Astrocyte (in vitro differentiated cells and primary cell): ENCODE measurements around the gene WASHC2C. TPM values are rescaled to one million over a fixed set of nuclear protein-coding genes. Genes with fewer than 3 reads are reported as not detected.
"Not testable (repeated sequence)": the region's sequence is repeated elsewhere in the genome, so short reads cannot be mapped to it uniquely, and the experiment has no call there.

ENCODE experiments used
- DNase-seq: peaks from one replicate; pipeline ENCODE4 v3.0.0-alpha.2; 2010; ENCODE audit warnings: low read depth
- FAIRE-seq: peaks from 2 replicates; lab custom pipeline; 2011; peaks lifted over from hg19 to GRCh38; lab: Jason Lieb, UNC
- H2AFZ ChIP-seq: 2 replicates; pipeline ENCODE4 v1.6.0; 2012; ENCODE audit warnings: low read depth, low read length, inconsistent platforms
- H3K27ac ChIP-seq: 2 replicates; pipeline ENCODE4 v1.5.1; 2011; ENCODE audit warnings: low read depth, low read length, inconsistent platforms
- H3K27me3 ChIP-seq: 2 replicates; pipeline ENCODE4 v1.6.0; 2011; ENCODE audit warnings: low read length, inconsistent platforms; ENCODE audit not compliant: insufficient read depth
- H3K36me3 ChIP-seq: 2 replicates; pipeline ENCODE4 v1.5.1; 2011; ENCODE audit warnings: low read length, inconsistent platforms; ENCODE audit not compliant: insufficient read depth
- H3K4me1 ChIP-seq: 2 replicates; pipeline ENCODE4 v1.5.1; 2011; ENCODE audit warnings: low read length, inconsistent platforms; ENCODE audit not compliant: insufficient read depth
- H3K4me2 ChIP-seq: 2 replicates; pipeline ENCODE4 v1.6.0; 2012; ENCODE audit warnings: low read length, inconsistent platforms
- H3K4me3 ChIP-seq: 2 replicates; pipeline ENCODE4 v1.5.1; 2011; ENCODE audit warnings: low read depth, mild to moderate bottlenecking, low read length, inconsistent platforms; ENCODE audit not compliant: insufficient read depth
- H3K79me2 ChIP-seq: 2 replicates; pipeline ENCODE4 v1.6.0; 2012; ENCODE audit warnings: mild to moderate bottlenecking, low read length, inconsistent platforms; ENCODE audit not compliant: insufficient read depth
- H3K9ac ChIP-seq: 2 replicates; pipeline ENCODE4 v1.6.0; 2012; ENCODE audit warnings: mild to moderate bottlenecking, low read length, inconsistent platforms
- H3K9me3 ChIP-seq: 2 replicates; pipeline ENCODE4 v1.5.1; 2012; ENCODE audit warnings: low read depth, mild to moderate bottlenecking, low read length, inconsistent platforms; ENCODE audit not compliant: insufficient read depth
- H4K20me1 ChIP-seq: 2 replicates; pipeline ENCODE4 v1.6.0; 2012; ENCODE audit warnings: low read length, inconsistent platforms; ENCODE audit not compliant: insufficient read depth
- H3K27ac Mint-ChIP-seq: one replicate; pipeline ENCODE4 v1.8.0; 2021; ENCODE audit warnings: mild to moderate bottlenecking, mixed read lengths; ENCODE audit not compliant: unreplicated experiment
- H3K27me3 Mint-ChIP-seq: one replicate; pipeline ENCODE4 v1.8.0; 2021; ENCODE audit warnings: low read depth, mixed read lengths; ENCODE audit not compliant: unreplicated experiment
- H3K36me3 Mint-ChIP-seq: one replicate; pipeline ENCODE4 v1.8.0; 2021; ENCODE audit warnings: low read depth, mixed read lengths; ENCODE audit not compliant: unreplicated experiment
- H3K4me1 Mint-ChIP-seq: one replicate; pipeline ENCODE4 v1.8.0; 2021; ENCODE audit warnings: low read depth, mixed read lengths; ENCODE audit not compliant: unreplicated experiment
- H3K4me3 Mint-ChIP-seq: one replicate; pipeline ENCODE4 v1.8.0; 2021; ENCODE audit warnings: mild to moderate bottlenecking, moderate library complexity, mixed read lengths; ENCODE audit not compliant: unreplicated experiment
- H3K9me3 Mint-ChIP-seq: one replicate; pipeline ENCODE4 v1.8.0; 2021; ENCODE audit warnings: mild to moderate bottlenecking, mixed read lengths; ENCODE audit not compliant: unreplicated experiment
- total RNA-seq: library from RNA; stranded (reverse); gene quantifications from 2 replicates; pipeline ENCODE4 v1.2.1, GENCODE V29; 2021

WASHC2C gene
- total RNA-seq, 1 donor from 2014 or later: 39.6 TPM

DNA sequence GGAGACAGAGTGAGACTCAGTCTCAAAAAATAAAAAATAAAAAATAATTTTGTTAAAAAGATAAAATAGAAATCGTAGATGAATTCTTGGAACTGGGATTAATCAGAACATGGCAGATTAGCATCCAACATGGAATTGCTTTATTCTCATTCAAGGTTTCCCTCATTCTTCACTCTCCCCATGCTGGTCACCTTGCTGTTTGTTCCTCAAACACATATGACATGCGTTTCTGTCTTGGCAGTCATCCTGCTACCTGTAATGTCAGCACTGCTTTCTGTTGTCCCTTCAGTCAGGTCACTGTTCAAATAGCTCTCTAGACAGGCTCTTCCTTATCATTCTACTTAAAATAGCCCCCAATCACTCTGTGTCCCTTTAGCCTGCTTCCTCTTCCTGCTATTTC is 95.9 kb downstream of the WASHC2C start:
- H3K4me3 Mint-ChIP-seq, FAIRE-seq: not testable (repeated sequence)

More for the DNA sequence above, 95.9 kb downstream of the WASHC2C start:
- H3K4me1 ChIP-seq, H2AFZ ChIP-seq, H3K4me1 Mint-ChIP-seq, H3K9me3 ChIP-seq, H4K20me1 ChIP-seq, H3K36me3 Mint-ChIP-seq, H3K27me3 ChIP-seq, H3K9ac ChIP-seq, H3K4me3 ChIP-seq, H3K27me3 Mint-ChIP-seq, H3K79me2 ChIP-seq, H3K36me3 ChIP-seq, DNase-seq, H3K4me2 ChIP-seq, H3K27ac ChIP-seq, H3K27ac Mint-ChIP-seq: not testable (repeated sequence)
- peaks cover 10% of the 10 kb centered on the region for H3K9me3 Mint-ChIP-seq

Other genes with a start within 250 kb of the WASHC2C start
- gene ZFAND4, start 54.5 kb upstream of the WASHC2C start, total RNA-seq: 4.6 and 4.9 TPM in 2 replicates
- gene AGAP4, start 120.2 kb downstream of the WASHC2C start, total RNA-seq: 16.4 and 18.4 TPM in 2 replicates
- gene TIMM23, start 245.2 kb downstream of the WASHC2C start, total RNA-seq: 90.9 and 93.2 TPM in 2 replicates